SU-DHL-6 (cell line): ENCODE data around the gene SPTBN1.

Experiments
- EZH2phosphoT487 ChIP-seq: fragments of 200-600 bp; sonication (generic), shearing (Covaris generic); conservative IDR thresholded peaks from 2 replicates; pipeline ENCODE4 v1.6.1; 2018; ENCODE audit warnings: mild to moderate bottlenecking, antibody characterized with exemption, low read length, moderate library complexity, mixed read lengths
- TF ChIP-seq, protein P1 (sequence below): fragments of 200-600 bp; sonication (generic); IDR thresholded peaks from one replicate; pipeline ENCODE4 v1.5.1; 2017; ENCODE audit warnings: antibody characterized with exemption, mild to moderate bottlenecking, low read length, moderate library complexity; ENCODE audit not compliant: insufficient read depth, poor library complexity, severe bottlenecking

DNA sequence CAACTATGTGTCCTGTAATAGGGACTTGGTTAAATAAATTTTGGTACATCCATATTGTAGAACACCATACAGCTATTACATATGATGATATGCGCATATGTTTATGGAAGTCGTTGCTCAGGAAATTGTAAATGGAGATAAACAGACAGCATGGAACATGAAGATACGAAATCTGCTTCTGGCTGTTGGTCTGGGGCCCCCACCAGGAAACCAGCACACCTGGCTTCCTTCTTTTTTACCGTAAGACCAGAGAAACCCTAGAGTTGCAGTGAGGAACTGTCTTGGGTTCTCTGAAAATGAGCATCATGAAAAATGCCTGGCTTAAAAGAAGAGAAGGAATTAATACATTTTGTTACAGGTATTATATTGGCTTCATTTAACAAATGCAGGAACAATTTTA is 40.8 kb downstream of the SPTBN1 start:
- TF ChIP-seq, protein P1, sequence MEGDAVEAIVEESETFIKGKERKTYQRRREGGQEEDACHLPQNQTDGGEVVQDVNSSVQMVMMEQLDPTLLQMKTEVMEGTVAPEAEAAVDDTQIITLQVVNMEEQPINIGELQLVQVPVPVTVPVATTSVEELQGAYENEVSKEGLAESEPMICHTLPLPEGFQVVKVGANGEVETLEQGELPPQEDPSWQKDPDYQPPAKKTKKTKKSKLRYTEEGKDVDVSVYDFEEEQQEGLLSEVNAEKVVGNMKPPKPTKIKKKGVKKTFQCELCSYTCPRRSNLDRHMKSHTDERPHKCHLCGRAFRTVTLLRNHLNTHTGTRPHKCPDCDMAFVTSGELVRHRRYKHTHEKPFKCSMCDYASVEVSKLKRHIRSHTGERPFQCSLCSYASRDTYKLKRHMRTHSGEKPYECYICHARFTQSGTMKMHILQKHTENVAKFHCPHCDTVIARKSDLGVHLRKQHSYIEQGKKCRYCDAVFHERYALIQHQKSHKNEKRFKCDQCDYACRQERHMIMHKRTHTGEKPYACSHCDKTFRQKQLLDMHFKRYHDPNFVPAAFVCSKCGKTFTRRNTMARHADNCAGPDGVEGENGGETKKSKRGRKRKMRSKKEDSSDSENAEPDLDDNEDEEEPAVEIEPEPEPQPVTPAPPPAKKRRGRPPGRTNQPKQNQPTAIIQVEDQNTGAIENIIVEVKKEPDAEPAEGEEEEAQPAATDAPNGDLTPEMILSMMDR: no peak
- no peak for TF ChIP-seq EZH2phosphoT487
